Measurements from ENCODE around the gene ZNF608.

GRCh38 chr5:124701016-124701415 is 45.4 kb downstream of the ZNF608 start:
- TF ChIP-seq CTCF (IDR thresholded peaks at IDR 0.05) (no peak), POLR2A (IDR thresholded peaks at IDR 0.05) (no peak)

Data from tibial nerve (tissue), 3 donors.